ENCODE data around the gene ARHGAP15.

The ARHGAP15 gene

DNA sequence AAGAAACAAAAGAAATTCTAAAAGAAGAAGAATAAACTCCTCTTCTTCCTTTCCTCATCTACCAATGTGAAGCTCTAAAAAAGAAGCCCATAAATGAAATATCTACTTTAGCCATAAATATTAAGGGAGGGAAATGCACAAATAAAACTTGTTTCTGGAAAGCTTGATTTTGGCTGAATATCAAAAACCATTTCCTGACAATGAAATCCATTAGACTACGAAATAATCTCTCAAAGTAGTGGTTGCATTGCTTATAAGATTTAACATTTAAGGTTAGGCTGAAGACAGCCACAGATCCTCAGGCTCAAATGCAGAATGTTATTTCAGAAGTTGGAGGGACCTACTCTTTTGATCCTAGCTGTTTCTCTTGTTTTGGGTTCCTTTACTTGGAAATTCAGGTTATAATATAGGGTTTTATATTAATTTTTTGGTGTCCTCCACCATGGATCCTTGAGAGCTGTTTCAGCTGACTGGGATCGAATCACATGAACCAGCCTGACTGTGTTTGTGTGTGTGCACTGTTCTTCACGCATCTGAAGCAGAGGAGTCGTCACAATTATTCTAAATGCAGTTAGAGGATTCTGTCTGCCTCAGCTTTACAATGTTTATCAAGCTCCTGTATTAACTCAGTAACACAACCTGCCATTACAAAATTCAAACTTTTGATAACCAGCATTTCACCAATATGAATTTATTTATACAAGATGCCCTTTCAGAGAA lies 474.8 kb downstream of the ARHGAP15 start:
- no peak for DNase-seq

DNA sequence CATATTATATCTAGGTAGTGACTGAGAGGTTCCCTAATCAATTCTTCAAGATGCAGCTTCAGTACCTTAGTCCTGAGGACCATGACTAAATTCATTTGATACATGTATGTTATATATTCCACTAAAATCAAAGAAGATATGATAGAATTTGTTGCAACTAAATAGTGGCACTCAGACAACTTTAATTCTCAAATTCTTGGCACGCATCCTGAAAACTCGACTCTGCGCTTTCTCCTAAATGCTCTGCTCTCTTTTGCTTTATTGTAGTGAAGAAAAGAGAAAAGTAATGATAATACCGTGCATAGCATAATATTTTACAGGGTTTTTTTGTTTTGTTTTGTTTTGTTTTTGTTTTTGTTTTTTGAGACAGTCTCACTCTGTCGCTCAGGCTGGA lies 475.3 kb downstream of the ARHGAP15 start:
- DNase-seq: no peak

- no peak for DNase-seq
Observed at GRCh38 chr2:143607231-143608062, 478.2 kb downstream of the ARHGAP15 start.

DNA sequence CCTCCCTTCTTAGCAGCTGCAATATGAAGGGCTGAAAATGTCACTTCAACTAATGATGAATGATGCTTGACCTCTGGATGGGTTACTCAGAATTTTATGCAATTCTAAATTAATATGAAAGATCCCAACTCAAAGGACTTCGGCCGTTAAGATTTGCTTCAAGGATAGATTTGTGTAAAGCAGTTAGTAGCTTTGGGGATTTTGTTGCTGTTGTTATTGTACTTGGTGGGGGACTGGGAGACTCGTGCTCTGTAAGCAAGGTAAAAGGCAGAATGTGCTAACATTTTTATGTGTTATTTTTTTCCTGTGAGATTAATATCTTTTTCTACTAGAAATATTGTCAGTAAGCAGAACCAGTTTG lies 478.8 kb downstream of the ARHGAP15 start:
- no peak for DNase-seq

DNA sequence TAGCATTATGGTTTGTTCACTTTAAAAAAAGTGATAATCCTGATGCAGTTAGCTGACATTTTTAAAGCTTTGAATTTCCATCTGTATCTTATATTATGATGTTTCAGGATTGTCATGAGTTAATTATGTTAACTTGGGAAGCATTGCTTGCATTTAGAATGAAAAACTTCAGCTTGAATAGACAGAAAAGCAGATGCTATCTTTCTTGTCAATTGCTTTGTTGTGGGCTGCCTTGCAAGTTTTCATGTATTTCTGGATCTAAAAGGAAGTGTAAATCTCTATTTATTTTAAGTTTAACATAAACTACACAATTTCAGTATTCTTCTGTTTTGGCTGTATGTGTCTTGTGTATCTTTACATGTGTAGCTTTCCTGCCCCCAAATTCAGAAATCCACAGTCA lies 479.5 kb downstream of the ARHGAP15 start:
- DNase-seq: no peak

GRCh38 chr2:143611336-143611735 lies 482.1 kb downstream of the ARHGAP15 start:
- no peak for DNase-seq

DNA sequence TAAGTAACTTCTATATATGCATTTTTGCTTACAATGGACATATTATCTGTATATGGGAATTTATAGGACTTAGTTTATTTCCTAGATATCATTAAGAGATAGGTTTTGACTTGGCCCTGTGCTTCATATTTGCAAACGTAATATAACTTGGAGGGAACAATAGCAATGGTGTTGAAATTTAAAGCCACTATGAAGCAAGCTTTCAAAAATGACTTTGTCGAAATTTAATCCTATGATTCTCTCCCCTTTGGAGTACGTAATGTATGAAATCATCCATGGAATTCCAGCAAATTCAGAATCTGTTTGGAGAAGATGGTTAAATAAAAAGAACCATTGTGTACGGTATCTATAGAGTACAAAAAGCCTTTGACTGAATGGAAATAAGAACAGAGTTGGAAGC lies 486.3 kb downstream of the ARHGAP15 start:
- DNase-seq: no peak

DNA sequence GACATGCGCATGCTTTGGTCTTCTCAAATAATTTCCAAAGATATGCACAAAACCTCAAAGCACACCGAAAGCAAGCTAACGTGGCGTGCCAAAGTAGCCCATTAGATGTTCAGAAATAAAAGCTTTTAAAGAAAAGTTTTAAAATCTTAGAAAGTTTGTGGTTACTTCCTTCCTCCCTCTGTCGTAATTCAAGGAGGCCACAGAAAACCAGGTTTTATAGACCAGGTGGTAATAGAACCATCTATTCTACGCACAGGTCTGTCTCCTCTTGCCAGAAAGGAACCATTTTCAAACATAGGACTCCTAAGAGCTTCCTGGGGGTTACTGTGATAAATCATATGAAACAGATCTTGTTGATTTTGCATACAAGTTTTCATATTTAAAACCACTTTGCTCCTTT lies 487.2 kb downstream of the ARHGAP15 start:
- DNase-seq: no peak

- DNase-seq: no peak
Observed at GRCh38 chr2:143617803-143618415, 488.7 kb downstream of the ARHGAP15 start.

- no peak for DNase-seq
Observed at GRCh38 chr2:143622106-143622505, 492.9 kb downstream of the ARHGAP15 start.

GRCh38 chr2:143623231-143623908 lies 494.2 kb downstream of the ARHGAP15 start:
- DNase-seq: no peak

- no peak for DNase-seq
Observed at GRCh38 chr2:143623909-143624260, 494.7 kb downstream of the ARHGAP15 start.

DNA sequence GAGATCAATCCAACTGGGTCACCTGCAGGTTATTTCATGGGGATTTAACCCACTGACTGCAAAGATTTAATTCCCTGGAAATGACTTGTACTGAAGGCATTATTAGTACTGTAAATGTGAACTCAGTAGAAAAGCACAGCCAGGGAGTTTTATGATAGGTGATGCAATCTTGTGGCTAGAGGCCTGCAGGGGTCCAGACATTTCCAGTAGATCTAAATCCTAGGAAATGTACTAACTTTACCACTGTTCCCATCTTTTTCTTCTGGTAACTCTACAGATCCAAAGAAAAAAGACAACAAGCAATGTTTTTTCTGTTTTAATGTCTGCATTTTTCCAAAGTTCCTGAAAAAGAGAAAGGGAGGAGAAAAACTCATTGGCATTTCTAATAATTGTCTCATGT lies 500.1 kb downstream of the ARHGAP15 start:
- no peak for DNase-seq

GRCh38 chr2:143632751-143633374 lies 503.6 kb downstream of the ARHGAP15 start:
- DNase-seq: no peak

DNA sequence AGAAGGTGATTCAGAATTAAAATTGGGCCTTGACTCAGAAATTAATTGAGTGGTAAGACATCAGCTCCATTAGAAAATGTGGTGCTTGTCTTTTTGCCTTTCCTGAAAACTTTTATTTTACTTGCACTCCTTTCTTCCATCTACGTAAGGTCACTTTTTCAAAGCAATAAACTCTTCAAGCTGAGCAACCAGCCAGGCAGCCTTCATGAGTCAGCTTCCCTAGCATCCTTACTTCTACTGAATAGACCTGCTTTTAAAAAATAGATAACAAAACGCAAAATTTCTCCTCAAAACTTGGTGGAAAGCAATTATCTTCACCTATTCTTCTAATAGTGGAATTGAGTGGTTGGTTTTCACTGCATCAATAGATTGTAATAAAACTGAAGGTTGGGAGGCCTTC lies 504.2 kb downstream of the ARHGAP15 start:
- no peak for DNase-seq

DNA sequence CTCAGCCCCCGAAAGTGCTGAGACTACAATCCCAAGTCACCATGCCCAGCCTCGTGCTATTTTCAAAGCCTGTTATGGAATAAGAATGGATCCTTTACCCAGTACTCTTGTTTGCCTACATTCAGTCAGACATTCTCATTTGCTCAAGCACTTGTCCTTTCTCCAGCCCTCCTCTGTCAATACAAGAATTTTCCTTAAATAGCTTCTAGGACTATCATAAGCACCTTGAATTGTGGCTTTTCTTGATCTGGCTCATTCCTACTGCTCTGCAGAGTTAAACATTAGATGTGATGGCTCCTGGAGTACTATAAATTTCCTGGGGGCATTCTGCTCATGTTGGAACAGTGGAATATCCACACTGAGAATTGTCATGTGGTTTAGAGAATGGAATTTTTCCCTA lies 506.1 kb downstream of the ARHGAP15 start:
- DNase-seq: no peak

DNA sequence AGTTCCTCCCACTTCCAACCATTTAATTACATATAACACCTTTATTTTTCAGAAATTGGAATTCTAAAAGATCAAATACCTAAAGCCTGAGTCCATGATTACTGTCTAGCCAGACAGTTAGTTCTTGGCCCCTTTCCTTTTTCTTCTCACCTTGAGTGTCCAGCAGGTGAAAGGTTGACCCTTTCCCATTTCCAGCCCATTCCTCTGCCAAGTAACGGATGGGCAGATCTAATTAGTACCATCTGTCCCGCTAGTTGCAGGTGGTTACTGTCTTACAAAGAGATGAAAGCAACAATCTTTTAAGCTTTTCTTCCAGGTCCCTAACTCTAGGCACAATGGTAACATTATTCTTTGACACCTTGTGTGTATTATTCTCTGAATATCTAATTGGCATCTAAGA lies 506.7 kb downstream of the ARHGAP15 start:
- no peak for DNase-seq

GRCh38 chr2:143640826-143641225 lies 511.6 kb downstream of the ARHGAP15 start:
- DNase-seq: no peak

DNA sequence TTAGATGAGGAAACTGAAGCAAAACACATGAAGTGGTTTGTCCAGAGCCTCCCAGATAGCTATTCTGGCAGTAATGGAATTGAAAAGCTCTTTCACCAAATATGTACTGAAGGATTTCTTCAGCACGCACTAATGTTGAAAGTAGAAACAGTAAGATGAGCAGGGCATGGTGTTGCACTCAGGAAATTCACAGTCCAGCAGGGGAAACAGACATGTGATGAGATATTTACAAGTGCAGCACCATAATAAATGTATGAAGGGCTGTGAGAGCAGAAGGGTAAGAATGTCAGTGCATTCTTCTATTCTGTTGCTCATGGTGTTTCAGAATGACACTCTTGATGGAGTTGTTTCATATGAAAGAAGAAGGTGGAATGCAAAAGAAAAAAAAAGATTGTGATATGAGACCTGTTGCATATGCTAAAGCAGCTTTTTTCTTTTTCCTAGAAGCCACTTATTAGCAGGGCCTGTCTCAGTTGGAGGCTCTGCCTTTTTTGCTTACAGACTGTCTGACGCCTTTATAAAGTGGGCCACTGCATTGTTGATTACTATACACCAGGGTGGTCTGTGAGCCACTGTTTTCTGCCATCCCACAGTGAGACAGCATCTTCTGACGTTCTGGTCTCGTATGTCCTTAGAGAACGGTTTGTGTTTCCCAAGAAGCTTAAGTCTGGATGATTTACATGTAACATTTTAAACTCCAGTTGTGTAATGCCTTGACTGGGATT lies 516.9 kb downstream of the ARHGAP15 start:
- DNase-seq: no peak

GRCh38 chr2:143649226-143649740 lies 520.1 kb downstream of the ARHGAP15 start:
- no peak for DNase-seq

- DNase-seq: no peak
Observed at GRCh38 chr2:143652692-143653091, 523.5 kb downstream of the ARHGAP15 start.

DNA sequence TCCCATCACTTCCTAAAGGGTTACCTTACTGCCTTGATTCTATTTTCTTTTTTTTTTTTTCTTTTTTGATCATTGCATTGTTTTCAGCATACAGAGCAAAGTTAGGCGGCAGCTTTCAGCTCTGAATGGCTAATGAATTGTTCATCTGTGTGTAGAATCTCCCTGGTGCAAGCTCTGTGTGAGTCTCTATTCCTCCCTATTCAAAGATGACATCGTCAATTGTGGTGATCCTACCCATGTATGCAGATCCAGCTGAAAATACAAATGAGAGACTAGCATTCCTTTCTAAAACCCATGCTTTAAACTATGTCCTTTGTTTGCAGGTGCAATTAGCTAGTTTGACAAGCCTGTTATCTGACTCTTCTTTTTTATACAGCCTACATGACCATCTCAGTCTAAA lies 539.0 kb downstream of the ARHGAP15 start:
- no peak for DNase-seq

Data from CD4-positive, alpha-beta T cell treated with Interleukin-10 for 1 hour (primary cell).